Thyroid gland (tissue), 4 donors: ENCODE results near the gene FOXO3. TPM values are rescaled to one million over a fixed set of nuclear protein-coding genes. Genes with fewer than 3 reads are reported as not detected.

Source experiments
- DNase-seq, 2 donors: peaks; one replicate each; pipeline ENCODE4 v3.0.0-alpha.2; 2019
- H3K27ac ChIP-seq, 3 donors: fragments of 200-600 bp; sonication (generic); 1 replicate in 2 of 3; 2 replicates in 1 of 3; pipeline ENCODE4 v1.5.1; 2016 to 2019; ENCODE audit warnings: mild to moderate bottlenecking in 1 of 3, moderate library complexity in 1 of 3
- H3K27me3 ChIP-seq: fragments of 200-600 bp; sonication (generic); one replicate; pipeline ENCODE4 v1.5.1; 2019
- H3K36me3 ChIP-seq, 2 donors: fragments of 200-600 bp; sonication (generic); one replicate each; pipeline ENCODE4 v1.5.1; 2016 to 2019
- H3K4me1 ChIP-seq, 2 donors: fragments of 200-600 bp; sonication (generic); one replicate each; pipeline ENCODE4 v1.5.1; 2017 to 2019
- H3K4me3 ChIP-seq, 3 donors: fragments of 200-600 bp; sonication (generic); replicated peaks in 1 of 3; 1 replicate in 2 of 3; 2 replicates in 1 of 3; pipeline ENCODE4 v1.5.1; 2016; ENCODE audit warnings: mild to moderate bottlenecking in 1 of 3
- H3K9me3 ChIP-seq: fragments of 200-600 bp; sonication (generic); one replicate; pipeline ENCODE4 v1.5.1; 2017
- CTCF ChIP-seq, 6 experiments: fragments of 200-600 bp in 3 of 6; fragments of 450-650 bp in 3 of 6; sonication (generic) in 3 of 6; IDR thresholded peaks; one replicate each; pipeline ENCODE4 v1.5.1; 2016 to 2019; ENCODE audit warnings: antibody characterized with exemption in 6 of 6, mild to moderate bottlenecking in 2 of 6, inconsistent platforms in 1 of 6, moderate library complexity in 1 of 6
- POLR2A ChIP-seq, 2 donors: fragments of 450-650 bp; IDR thresholded peaks; one replicate each; pipeline ENCODE4 v1.6.1; 2017; ENCODE audit warnings: antibody characterized with exemption in 2 of 2, mild to moderate bottlenecking in 2 of 2, moderate library complexity in 1 of 2
- WGBS, 2 donors: methylation state at CpG; one replicate each; pipeline ENCODE4 v1.1.5; 2017; 5-methylcytosine and 5-hydroxymethylcytosine counted together
- intact Hi-C: fragments of 100-400 bp; cut with DNase I; formaldehyde crosslinking; loops from one replicate; pipeline ENCODE4 v1.15.1; 2023
- total RNA-seq, 4 donors: library from RNA; depleted of rRNA; stranded (reverse); fragments of >200 nt; gene quantifications; one replicate each; pipeline ENCODE4 v1.2.3, GENCODE V29; 2016

FOXO3 gene
- total RNA-seq, 4 donors from 2014 or later, result 61.8 to 103 (median 76.8) TPM

- intact Hi-C loops, result no loop called here
- Histone ChIP-seq H3K27me3 (no peaks in the 10 kb centered on the region), H3K4me3 (no peak overlapping the region), H3K4me1 (peaks cover 43 to 51% of the 10 kb centered on the region in 2 donors), H3K27ac (no peak overlapping the region), H3K9me3 (no peaks in the 10 kb centered on the region), H3K36me3 (no peaks in the 10 kb centered on the region)
- TF ChIP-seq CTCF (IDR thresholded peaks at IDR 0.05) (no peak), POLR2A (IDR thresholded peaks at IDR 0.05) (no peak)
- DNase-seq, result no peak
Measured at GRCh38 chr6:108612852-108613251, 52.1 kb downstream of the FOXO3 start.

- peaks cover 38% of the 10 kb centered on the region in 2 donors for H3K4me1 ChIP-seq
- no peak overlapping the region for H3K4me3 ChIP-seq
- H3K36me3 ChIP-seq, result no peaks in the 10 kb centered on the region
- TF ChIP-seq CTCF (IDR thresholded peaks at IDR 0.05), result no peak
- no peak for TF ChIP-seq POLR2A (IDR thresholded peaks at IDR 0.05)
- no peaks in the 10 kb centered on the region for H3K9me3 ChIP-seq
- intact Hi-C loops, result no loop called here
- WGBS, 2 donors, result 85 to 91% methylated on average over 3 of the region's 3 CpGs
- no peaks in the 10 kb centered on the region for H3K27me3 ChIP-seq
- no peak for DNase-seq
- H3K27ac ChIP-seq, result no peak overlapping the region
Measured at GRCh38 chr6:108616544-108616943, 55.8 kb downstream of the FOXO3 start.

- DNase-seq, result no peak
- TF ChIP-seq CTCF (IDR thresholded peaks at IDR 0.05), result no peak
- no peak for TF ChIP-seq POLR2A (IDR thresholded peaks at IDR 0.05)
- Histone ChIP-seq H3K9me3 (no peaks in the 10 kb centered on the region), H3K27me3 (no peaks in the 10 kb centered on the region), H3K27ac (no peak overlapping the region), H3K4me1 (peaks cover 42 to 43% of the 10 kb centered on the region in 2 donors), H3K4me3 (no peak overlapping the region), H3K36me3 (no peaks in the 10 kb centered on the region)
- intact Hi-C loops, result no loop called here
Measured at GRCh38 chr6:108616973-108617372, 56.3 kb downstream of the FOXO3 start.

- intact Hi-C loops, result no loop called here
Measured at GRCh38 chr6:108618623-108619152, 58.0 kb downstream of the FOXO3 start.

More at GRCh38 chr6:108618623-108619152, 58.0 kb downstream of the FOXO3 start:
- no peak for TF ChIP-seq POLR2A (IDR thresholded peaks at IDR 0.05)
- no peak for TF ChIP-seq CTCF (IDR thresholded peaks at IDR 0.05)
- no peaks in the 10 kb centered on the region for H3K36me3 ChIP-seq
- no peaks in the 10 kb centered on the region for H3K9me3 ChIP-seq
- peaks cover 53 to 54% of the 10 kb centered on the region in 2 donors for H3K4me1 ChIP-seq
- no peak overlapping the region for H3K4me3 ChIP-seq
- 77 to 82% methylated on average over 3 of the region's 3 CpGs for WGBS, 2 donors
- no peaks in the 10 kb centered on the region for H3K27me3 ChIP-seq
- DNase-seq, result no peak
- H3K27ac ChIP-seq, result peak overlapping the region in 1 of 3 donors; percentile 26
